Mesodermal cell (in vitro differentiated cells): ENCODE data around the gene HIPK2.

Source experiments
- H3K27ac ChIP-seq: 2 replicates; pipeline ENCODE4 v1.7.0; 2013; ENCODE audit warnings: mild to moderate bottlenecking, low read depth, low read length, moderate library complexity; ENCODE audit not compliant: severe bottlenecking
- H3K36me3 ChIP-seq: 2 replicates; pipeline ENCODE4 v1.7.1; 2013; ENCODE audit warnings: mild to moderate bottlenecking, low read length, moderate library complexity; ENCODE audit not compliant: control insufficient read depth, insufficient read depth
- H3K4me1 ChIP-seq: one replicate; pipeline ENCODE4 v1.7.1; 2013; ENCODE audit warnings: mild to moderate bottlenecking, low read length; ENCODE audit not compliant: insufficient read depth, control insufficient read depth, poor library complexity, severe bottlenecking
- H3K4me3 ChIP-seq: 2 replicates; pipeline ENCODE4 v1.7.0; 2013; ENCODE audit warnings: low read length, control low read depth, mild to moderate bottlenecking; ENCODE audit not compliant: insufficient read depth, poor library complexity, severe bottlenecking; ENCODE audit errors: extremely low read depth
- H3K9me3 ChIP-seq: 2 replicates; pipeline ENCODE4 v1.7.1; 2013; ENCODE audit warnings: mild to moderate bottlenecking, low read length, moderate library complexity; ENCODE audit not compliant: control insufficient read depth
- WGBS, 2 experiments: methylation state at CpG; one replicate each; pipeline ENCODE4 v1.1.5; 2013; ENCODE audit warnings: missing lambda C conversion rate in 2 of 2; ENCODE audit not compliant: insufficient coverage in 2 of 2; 5-methylcytosine and 5-hydroxymethylcytosine counted together

The HIPK2 gene

DNA sequence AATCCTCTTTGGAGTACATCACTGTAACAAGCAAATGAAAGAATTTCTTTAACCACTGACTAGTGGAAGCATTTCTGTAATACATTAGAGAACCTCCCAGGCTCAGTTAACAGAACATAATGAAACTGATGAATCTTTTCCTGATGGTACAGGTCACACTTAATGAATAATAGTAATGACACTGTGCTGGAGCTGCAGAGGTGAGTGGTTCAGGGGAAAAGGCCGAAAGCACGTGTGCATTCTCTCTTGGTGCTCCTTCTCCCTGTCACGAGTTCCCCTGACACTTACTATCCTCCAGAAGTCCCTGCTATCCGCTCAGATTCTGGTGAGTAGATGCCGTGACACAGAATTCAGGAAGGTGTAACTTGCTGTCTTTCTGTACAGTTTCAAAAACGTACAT, 8.0 kb downstream of the HIPK2 start:
- Histone ChIP-seq H3K9me3 (no peaks in the 10 kb centered on the region), H3K4me3 (no peak overlapping the region), H3K4me1 (peaks cover 12% of the 10 kb centered on the region), H3K27ac (no peak overlapping the region), H3K36me3 (peaks cover 9% of the 10 kb centered on the region)
- WGBS, 2 experiments, result 92 to 96% methylated on average over 6 of the region's 6 CpGs

- H3K4me1 ChIP-seq, result peaks cover 8% of the 10 kb centered on the region
- no peak overlapping the region for H3K27ac ChIP-seq
- H3K36me3 ChIP-seq, result peaks cover 9% of the 10 kb centered on the region
- H3K4me3 ChIP-seq, result no peak overlapping the region
- no peaks in the 10 kb centered on the region for H3K9me3 ChIP-seq
- WGBS, 2 experiments, result 91 to 99% methylated on average over 9 to 10 of the region's 10 CpGs
Measured at GRCh38 chr7:139769066-139769465, 8.7 kb downstream of the HIPK2 start.

DNA sequence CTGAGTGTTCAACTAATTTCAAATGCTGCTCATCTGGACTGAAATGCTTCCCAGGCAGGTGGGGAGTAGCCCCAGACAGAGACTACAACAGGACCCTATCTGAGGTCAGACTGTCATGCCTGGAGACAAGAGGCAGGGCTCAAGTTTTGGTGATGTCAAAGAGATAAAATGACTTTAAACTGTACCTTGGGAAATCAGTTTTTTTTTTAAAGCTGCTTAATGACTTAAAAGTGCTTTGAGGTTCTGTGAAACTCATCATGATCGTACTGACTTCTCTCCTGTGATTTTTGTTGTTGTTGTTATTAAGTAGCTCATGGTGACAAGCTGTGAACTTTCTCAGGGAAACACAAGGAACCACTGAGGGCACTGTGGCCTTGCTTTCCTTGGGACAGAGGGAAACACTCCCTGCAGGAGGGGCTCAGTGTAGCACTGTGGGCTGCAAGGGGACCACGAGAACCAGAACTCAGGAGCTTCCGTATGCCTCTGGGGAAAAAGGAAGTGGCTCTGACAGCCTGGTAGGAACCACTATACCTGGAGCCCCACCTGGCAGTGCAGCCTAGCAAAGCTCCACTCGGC, 9.5 kb downstream of the HIPK2 start:
- 80 to 83% methylated on average over 3 to 4 of the region's 4 CpGs for WGBS, 2 experiments
- H3K4me3 ChIP-seq, result no peak overlapping the region
- no peak overlapping the region for H3K27ac ChIP-seq
- H3K36me3 ChIP-seq, result peaks cover 5% of the 10 kb centered on the region
- H3K4me1 ChIP-seq, result peaks cover 11% of the 10 kb centered on the region
- H3K9me3 ChIP-seq, result no peaks in the 10 kb centered on the region

DNA sequence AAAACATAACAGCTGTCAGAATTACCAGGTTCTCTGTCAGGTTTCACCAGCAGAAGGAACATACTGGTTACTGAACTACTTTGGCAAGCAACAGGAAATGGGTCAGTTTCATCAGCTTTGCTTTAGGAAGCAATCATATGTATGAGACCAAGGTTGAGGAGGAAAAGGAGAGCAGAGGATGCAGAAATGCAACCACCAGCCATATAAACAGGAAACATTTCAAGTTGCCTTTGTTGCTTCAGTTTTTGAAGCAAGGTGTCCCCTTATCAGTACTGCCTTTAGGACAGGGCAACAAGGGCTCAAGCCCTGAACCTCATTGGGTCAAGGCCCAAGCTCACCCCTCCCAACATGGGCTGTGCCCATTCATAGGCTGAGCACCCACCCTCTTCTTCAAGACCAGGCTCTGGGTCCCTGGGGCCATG, 10.2 kb downstream of the HIPK2 start:
- Histone ChIP-seq H3K27ac (no peak overlapping the region), H3K4me3 (no peak overlapping the region), H3K4me1 (peaks cover 18% of the 10 kb centered on the region), H3K36me3 (peaks cover 5% of the 10 kb centered on the region), H3K9me3 (no peaks in the 10 kb centered on the region)

GRCh38 chr7:139765143-139765542, 12.7 kb downstream of the HIPK2 start:
- no peak overlapping the region for H3K4me3 ChIP-seq
- peaks cover 18% of the 10 kb centered on the region for H3K4me1 ChIP-seq
- H3K27ac ChIP-seq, result no peak overlapping the region
- 73% methylated on average over 2 of the region's 2 CpGs; no CpG with 5 or more reads in 1 of the 2 experiments for WGBS, 2 experiments
- no peaks in the 10 kb centered on the region for H3K9me3 ChIP-seq
- peaks cover 9% of the 10 kb centered on the region for H3K36me3 ChIP-seq

GRCh38 chr7:139763330-139763729, 14.5 kb downstream of the HIPK2 start:
- Histone ChIP-seq H3K9me3 (no peaks in the 10 kb centered on the region), H3K27ac (no peak overlapping the region)
- 93 to 100% methylated on average over 3 to 8 of the region's 10 CpGs for WGBS, 2 experiments

GRCh38 chr7:139762886-139763285, 14.9 kb downstream of the HIPK2 start:
- H3K27ac ChIP-seq, result no peak overlapping the region
- peaks cover 9% of the 10 kb centered on the region for H3K36me3 ChIP-seq
- peaks cover 18% of the 10 kb centered on the region for H3K4me1 ChIP-seq
- WGBS, 2 experiments, result 84 to 96% methylated on average over 2 of the region's 2 CpGs
- no peaks in the 10 kb centered on the region for H3K9me3 ChIP-seq
- H3K4me3 ChIP-seq, result no peak overlapping the region

More at GRCh38 chr7:139763330-139763729, 14.5 kb downstream of the HIPK2 start:
- Histone ChIP-seq H3K4me3 (no peak overlapping the region), H3K36me3 (peaks cover 9% of the 10 kb centered on the region), H3K4me1 (peaks cover 18% of the 10 kb centered on the region)

DNA sequence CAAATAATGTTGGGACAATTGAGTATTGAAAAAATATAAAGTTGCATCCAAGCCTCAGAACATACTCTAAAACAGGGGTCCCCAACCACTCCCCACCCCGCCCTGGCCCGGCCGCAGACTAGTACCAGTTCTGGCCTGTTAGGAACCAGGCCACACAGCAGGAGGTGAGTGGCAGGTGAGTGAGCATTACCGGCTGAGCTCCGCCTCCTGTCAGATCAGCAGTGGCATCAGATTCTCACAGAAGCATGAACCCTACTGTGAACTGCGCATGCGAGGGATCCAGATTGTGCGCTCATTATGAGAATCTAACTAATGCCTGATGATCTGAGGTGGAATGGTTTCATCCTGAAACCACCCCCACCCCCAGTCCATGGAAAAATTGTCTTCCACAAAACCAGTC, 19.4 kb downstream of the HIPK2 start:
- Histone ChIP-seq H3K9me3 (no peaks in the 10 kb centered on the region), H3K4me3 (no peak overlapping the region), H3K36me3 (peaks cover 4% of the 10 kb centered on the region), H3K4me1 (peaks cover 12% of the 10 kb centered on the region), H3K27ac (no peak overlapping the region)
- 80 to 100% methylated on average over 1 to 3 of the region's 8 CpGs for WGBS, 2 experiments

GRCh38 chr7:139757968-139758367, 19.8 kb downstream of the HIPK2 start:
- Histone ChIP-seq H3K4me1 (peaks cover 8% of the 10 kb centered on the region), H3K4me3 (no peak overlapping the region), H3K9me3 (no peaks in the 10 kb centered on the region), H3K36me3 (peaks cover 4% of the 10 kb centered on the region), H3K27ac (no peak overlapping the region)
- WGBS, 2 experiments, result no CpG with 5 or more reads among the region's 2 CpGs

DNA sequence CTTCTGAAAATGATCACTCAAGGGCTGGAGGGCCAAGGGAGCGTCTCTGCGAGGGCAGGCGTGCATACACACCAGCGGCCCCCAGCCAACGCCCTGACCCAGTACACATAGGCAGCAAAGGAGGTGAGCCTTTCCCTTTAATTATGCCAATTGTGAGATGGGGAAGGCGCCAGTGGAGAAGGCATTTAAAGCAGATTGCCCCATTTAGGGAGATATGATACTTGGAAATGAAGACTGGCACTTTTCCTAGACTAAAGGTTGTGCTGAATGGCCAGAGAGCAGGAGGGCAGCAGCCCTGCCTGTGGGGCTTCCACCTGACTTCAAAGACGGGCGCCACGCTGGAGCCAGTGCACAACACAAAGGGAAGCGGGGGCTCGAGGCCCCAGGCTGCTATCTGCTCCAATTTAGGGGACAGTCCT, 24.1 kb downstream of the HIPK2 start:
- Histone ChIP-seq H3K4me1 (no peaks in the 10 kb centered on the region), H3K9me3 (no peaks in the 10 kb centered on the region), H3K36me3 (no peaks in the 10 kb centered on the region), H3K27ac (no peak overlapping the region), H3K4me3 (no peak overlapping the region)
- WGBS, 2 experiments, result 94 to 99% methylated on average over 8 to 11 of the region's 11 CpGs

DNA sequence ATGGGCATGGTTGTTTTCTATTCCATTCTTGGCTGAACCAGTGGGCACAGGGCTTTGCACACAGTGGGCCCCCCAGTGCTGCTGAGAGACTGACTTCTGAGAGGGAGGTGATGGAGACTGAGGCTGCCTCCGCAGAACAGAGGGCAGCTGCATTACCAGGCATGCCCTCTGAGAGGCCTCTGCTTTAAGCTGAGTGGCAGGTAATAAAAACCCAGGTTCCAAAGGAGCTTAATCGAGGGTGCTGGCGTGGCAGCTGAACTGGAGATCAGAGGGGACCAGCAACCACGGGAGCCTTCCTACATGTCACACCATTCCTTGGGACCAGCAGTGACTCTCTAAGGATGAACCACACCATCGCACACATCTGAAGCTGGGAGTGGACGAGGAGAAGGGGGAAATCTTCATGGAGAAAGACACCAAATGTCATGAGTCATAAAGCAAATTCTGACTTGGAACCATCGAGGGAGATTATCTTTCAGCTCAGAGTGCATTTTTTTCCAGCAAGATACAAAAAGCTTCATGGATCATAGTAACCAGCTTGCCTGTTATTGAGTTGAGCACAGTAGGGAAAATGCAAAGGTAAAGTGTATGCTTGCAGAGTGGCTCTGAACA, 24.6 kb downstream of the HIPK2 start:
- Histone ChIP-seq H3K4me3 (no peak overlapping the region), H3K27ac (no peak overlapping the region), H3K9me3 (no peaks in the 10 kb centered on the region), H3K4me1 (no peaks in the 10 kb centered on the region), H3K36me3 (no peaks in the 10 kb centered on the region)
- WGBS, 2 experiments, result 90 to 92% methylated on average over 7 of the region's 7 CpGs
